HFFc6 (cell line): ENCODE measurements around the gene MYCT1. TPM values are rescaled to one million over a fixed set of nuclear protein-coding genes. Genes with fewer than 3 reads are reported as not detected.
A peak's percentile ranks its signal among the peaks of the same experiment; 100 is the strongest.

Experiments used
- DNase-seq: peaks from one replicate; pipeline ENCODE4 v3.0.0-alpha.2; 2018
- H3K27ac Mint-ChIP-seq: 2 replicates; pipeline ENCODE4 v1.8.0; 2020; ENCODE audit warnings: mild to moderate bottlenecking, mixed read lengths
- H3K27me3 Mint-ChIP-seq: 2 replicates; pipeline ENCODE4 v1.8.0; 2021; ENCODE audit warnings: mild to moderate bottlenecking, moderate library complexity, mixed read lengths; ENCODE audit not compliant: insufficient read depth
- H3K36me3 Mint-ChIP-seq: 2 replicates; pipeline ENCODE4 v1.8.0; 2021; ENCODE audit warnings: low read depth, mixed read lengths
- H3K4me1 Mint-ChIP-seq: 2 replicates; pipeline ENCODE4 v1.8.0; 2020; ENCODE audit warnings: low read depth, mixed read lengths
- H3K4me3 Mint-ChIP-seq: 2 replicates; pipeline ENCODE4 v1.8.0; 2020; ENCODE audit warnings: mild to moderate bottlenecking, moderate library complexity, mixed read lengths
- H3K9me3 Mint-ChIP-seq: 2 replicates; pipeline ENCODE4 v1.8.0; 2020; ENCODE audit warnings: mild to moderate bottlenecking, mixed read lengths
- long read RNA-seq: library from polyadenylated mRNA; unstranded; transcript quantifications from one replicate; pipeline ENCODE4 v2.0.0, GENCODE V29; 2019
- total RNA-seq, 6 experiments: library from RNA; stranded (reverse); fragmentation: NEBNext Ultra II Directional; extraction: Animal tissue kit (Norgen Biotek cat#: 25700); gene quantifications; 2 replicates in 1 of 6; 3 replicates in 5 of 6; pipeline ENCODE4 v1.2.3, GENCODE V29; 2021
- TF ChIP-seq, protein P1 (sequence below): fragments of 200-600 bp; sonication (generic); IDR thresholded peaks from 2 replicates; pipeline ENCODE4 v1.5.0; 2021; ENCODE audit warnings: antibody characterized with exemption, mild to moderate bottlenecking

MYCT1 gene, protein sequence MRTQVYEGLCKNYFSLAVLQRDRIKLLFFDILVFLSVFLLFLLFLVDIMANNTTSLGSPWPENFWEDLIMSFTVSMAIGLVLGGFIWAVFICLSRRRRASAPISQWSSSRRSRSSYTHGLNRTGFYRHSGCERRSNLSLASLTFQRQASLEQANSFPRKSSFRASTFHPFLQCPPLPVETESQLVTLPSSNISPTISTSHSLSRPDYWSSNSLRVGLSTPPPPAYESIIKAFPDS
- 1 to 10 TPM in 5 of 6 experiments, under 1 TPM in 1; 0.71 to 2.0 (median 1.7) TPM for total RNA-seq
- long read RNA-seq = 0 reads

DNA sequence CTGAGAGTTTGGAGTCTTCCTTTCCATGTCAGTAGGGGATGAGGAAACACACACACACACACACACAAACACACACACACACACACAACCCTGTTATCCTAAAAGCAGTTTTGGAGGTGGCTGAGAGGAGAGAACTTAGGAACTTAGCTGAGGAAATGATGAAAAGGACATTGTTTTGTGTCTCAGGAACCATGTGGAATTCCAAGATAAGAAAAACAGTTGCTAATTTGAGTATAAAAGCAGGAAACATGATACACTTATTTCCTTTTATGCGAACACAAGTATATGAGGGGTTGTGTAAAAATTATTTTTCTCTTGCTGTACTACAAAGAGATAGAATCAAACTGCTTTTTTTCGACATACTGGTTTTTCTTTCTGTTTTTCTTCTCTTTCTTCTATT, at the start of gene MYCT1:
TSS of gene MYCT1 (plus strand) at position 264 of the 400 bp plus-strand sequence. CDS start at position 270, 6 bp downstream.
- Mint-ChIP-seq H3K9me3 (no peaks in the 10 kb centered on the region), H3K4me3 (peak within 1 kb of the TSS; percentile 75), H3K36me3 (no peaks in the 10 kb centered on the region), H3K27me3 (no peaks in the 10 kb centered on the region), H3K4me1 (peaks cover 74% of the 10 kb centered on the region), H3K27ac (peak within 1 kb of the TSS; percentile 90)
- TF ChIP-seq, protein P1, sequence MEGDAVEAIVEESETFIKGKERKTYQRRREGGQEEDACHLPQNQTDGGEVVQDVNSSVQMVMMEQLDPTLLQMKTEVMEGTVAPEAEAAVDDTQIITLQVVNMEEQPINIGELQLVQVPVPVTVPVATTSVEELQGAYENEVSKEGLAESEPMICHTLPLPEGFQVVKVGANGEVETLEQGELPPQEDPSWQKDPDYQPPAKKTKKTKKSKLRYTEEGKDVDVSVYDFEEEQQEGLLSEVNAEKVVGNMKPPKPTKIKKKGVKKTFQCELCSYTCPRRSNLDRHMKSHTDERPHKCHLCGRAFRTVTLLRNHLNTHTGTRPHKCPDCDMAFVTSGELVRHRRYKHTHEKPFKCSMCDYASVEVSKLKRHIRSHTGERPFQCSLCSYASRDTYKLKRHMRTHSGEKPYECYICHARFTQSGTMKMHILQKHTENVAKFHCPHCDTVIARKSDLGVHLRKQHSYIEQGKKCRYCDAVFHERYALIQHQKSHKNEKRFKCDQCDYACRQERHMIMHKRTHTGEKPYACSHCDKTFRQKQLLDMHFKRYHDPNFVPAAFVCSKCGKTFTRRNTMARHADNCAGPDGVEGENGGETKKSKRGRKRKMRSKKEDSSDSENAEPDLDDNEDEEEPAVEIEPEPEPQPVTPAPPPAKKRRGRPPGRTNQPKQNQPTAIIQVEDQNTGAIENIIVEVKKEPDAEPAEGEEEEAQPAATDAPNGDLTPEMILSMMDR = no peak
- DNase-seq = no peak

DNA sequence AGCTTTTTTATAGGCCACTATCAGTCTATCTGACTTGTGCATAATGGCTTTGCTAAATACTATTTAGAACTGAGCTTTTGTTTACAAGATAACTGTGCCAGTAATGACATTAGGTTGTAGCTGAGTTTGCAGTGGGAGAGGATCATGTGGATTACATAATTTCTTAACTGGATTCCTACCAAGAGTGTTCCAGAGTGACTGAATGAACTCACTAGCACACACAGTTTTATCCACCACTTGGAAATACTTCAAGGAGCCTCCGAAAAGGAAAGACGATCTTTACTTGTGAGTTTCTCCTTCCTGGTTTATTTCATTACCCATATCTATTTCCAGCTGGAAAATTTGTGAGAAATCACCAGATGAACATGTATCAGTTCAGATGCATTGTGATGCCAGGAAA, 49.6 kb upstream of the MYCT1 start:
- Mint-ChIP-seq H3K4me1 (peaks cover 28% of the 10 kb centered on the region), H3K27me3 (no peaks in the 10 kb centered on the region; the same call in 1 of the 2 replicates), H3K36me3 (no peaks in the 10 kb centered on the region), H3K27ac (peak overlapping the region; percentile 2; the same call in 1 of the 2 replicates), H3K4me3 (peak overlapping the region; percentile 57), H3K9me3 (no peaks in the 10 kb centered on the region)
- DNase-seq = peak; percentile 26
- TF ChIP-seq, protein P1 = no peak

DNA sequence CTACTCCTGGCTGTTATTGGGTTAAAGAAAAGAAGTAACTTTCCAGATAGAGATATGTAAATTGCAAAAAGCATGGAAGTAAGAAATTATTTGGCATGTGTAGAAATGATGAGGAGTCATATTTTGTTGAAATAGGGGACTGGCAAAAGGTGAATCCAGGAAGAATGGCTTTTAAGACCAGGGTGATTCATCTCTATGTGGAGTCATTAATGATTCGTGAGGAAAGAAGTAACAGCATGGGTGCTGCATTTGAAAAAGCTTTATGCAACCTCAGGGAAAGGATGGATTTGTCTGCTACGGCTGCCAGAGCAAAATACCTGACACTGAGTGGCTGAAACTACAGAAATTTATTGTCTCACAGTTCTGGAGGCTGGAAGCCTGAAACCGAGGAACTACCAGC, 45.7 kb upstream of the MYCT1 start:
- TF ChIP-seq, protein P1 = no peak
- H3K9me3 Mint-ChIP-seq = no peaks in the 10 kb centered on the region
- DNase-seq = peak; percentile 28
- no peaks in the 10 kb centered on the region for H3K36me3 Mint-ChIP-seq
- H3K4me1 Mint-ChIP-seq = peaks cover 28% of the 10 kb centered on the region
- H3K27me3 Mint-ChIP-seq = no peaks in the 10 kb centered on the region; the same call in 1 of the 2 replicates
- H3K27ac Mint-ChIP-seq = no peak overlapping the region
- H3K4me3 Mint-ChIP-seq = no peak overlapping the region

DNA sequence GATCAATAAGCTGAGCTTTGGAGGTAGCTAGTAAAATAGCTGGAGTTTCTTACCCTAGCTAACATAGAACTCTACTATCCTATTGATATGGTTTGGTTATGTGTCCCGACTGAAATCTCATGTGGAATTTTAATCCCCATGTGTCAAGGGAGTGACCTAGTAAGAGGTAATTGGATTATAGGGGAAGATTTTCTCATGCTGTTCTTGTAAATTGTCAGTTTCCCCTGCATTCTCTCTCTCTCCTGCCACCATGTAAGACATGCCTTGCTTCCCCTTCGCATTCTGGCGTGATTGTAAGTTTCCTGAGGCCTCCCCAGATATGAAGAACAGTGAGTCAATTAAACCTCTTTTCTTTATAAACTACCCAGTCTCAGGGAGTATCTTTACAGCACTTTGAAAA, 35.9 kb upstream of the MYCT1 start:
- H3K27ac Mint-ChIP-seq = no peak overlapping the region
- H3K4me1 Mint-ChIP-seq = no peaks in the 10 kb centered on the region
- no peaks in the 10 kb centered on the region for H3K27me3 Mint-ChIP-seq
- no peaks in the 10 kb centered on the region for H3K9me3 Mint-ChIP-seq
- no peaks in the 10 kb centered on the region for H3K36me3 Mint-ChIP-seq
- no peak overlapping the region for H3K4me3 Mint-ChIP-seq
- DNase-seq = no peak
- TF ChIP-seq, protein P1 = no peak

DNA sequence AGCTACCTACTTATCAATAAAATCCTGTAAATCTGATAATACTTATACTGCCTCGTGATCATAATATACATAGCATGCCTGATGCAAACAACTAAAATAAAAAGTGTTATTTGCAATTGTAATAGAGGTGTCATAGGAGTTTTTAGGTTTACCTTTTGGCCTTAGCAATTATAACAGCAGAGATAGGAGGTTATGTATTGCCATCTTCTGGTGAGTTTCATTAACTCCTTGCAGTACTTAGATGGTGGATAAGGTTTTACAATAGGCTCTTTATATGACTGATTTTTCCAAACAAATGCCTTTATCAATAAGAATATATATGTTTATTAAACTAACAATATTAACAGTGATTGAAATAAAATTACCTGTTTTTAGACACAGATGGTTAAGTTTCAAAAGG, 27.8 kb upstream of the MYCT1 start:
- TF ChIP-seq, protein P1 = peak; percentile 78
- no peaks in the 10 kb centered on the region for H3K9me3 Mint-ChIP-seq
- peaks cover 3% of the 10 kb centered on the region; the same call in 1 of the 2 replicates for H3K36me3 Mint-ChIP-seq
- no peak overlapping the region for H3K27ac Mint-ChIP-seq
- peak; percentile 34 for DNase-seq
- H3K4me3 Mint-ChIP-seq = no peak overlapping the region
- no peaks in the 10 kb centered on the region for H3K27me3 Mint-ChIP-seq
- peaks cover 37% of the 10 kb centered on the region for H3K4me1 Mint-ChIP-seq
